ENCODE measurements around the gene GABBR1.
"Not testable (repeated sequence)": the region's sequence is repeated elsewhere in the genome, so short reads cannot be mapped to it uniquely, and the experiment has no call there.

GABBR1 gene

GRCh38 chr6:29632789-29633533 lies at the start of gene GABBR1:
Gene GABBR1, minus strand, starts transcription at chr6:29633183. Its CDS starts 798 bp downstream, at chr6:29632385.
- DNase-seq: peak; percentile 89

- no peak for DNase-seq
These were observed 48.8 kb upstream of the GABBR1 start for GRCh38 chr6:29681811-29682210.

- no peak for DNase-seq
These were observed 47.9 kb upstream of the GABBR1 start, which contains the start of gene ZFP57 for GRCh38 chr6:29680904-29681303. Gene ZFP57, minus strand, starts transcription at chr6:29681152. Its CDS starts 4,149 bp downstream, at chr6:29677003.

GRCh38 chr6:29680416-29680815 lies 47.4 kb upstream of the GABBR1 start:
- no peak for DNase-seq

GRCh38 chr6:29679962-29680361 lies 47.0 kb upstream of the GABBR1 start:
- no peak for DNase-seq

GRCh38 chr6:29678114-29678513 lies 45.1 kb upstream of the GABBR1 start:
- DNase-seq: no peak

- DNase-seq: no peak
These were observed 44.1 kb upstream of the GABBR1 start for GRCh38 chr6:29676981-29677601.

- DNase-seq: no peak
These were observed 42.6 kb upstream of the GABBR1 start for GRCh38 chr6:29675561-29675960.

GRCh38 chr6:29674008-29674407 lies 41.0 kb upstream of the GABBR1 start:
- no peak for DNase-seq

GRCh38 chr6:29673161-29673560 lies 40.2 kb upstream of the GABBR1 start:
- no peak for DNase-seq

GRCh38 chr6:29672116-29672515 lies 39.1 kb upstream of the GABBR1 start:
- not testable (repeated sequence) for DNase-seq

GRCh38 chr6:29671026-29671425 lies 38.0 kb upstream of the GABBR1 start:
- no peak for DNase-seq

GRCh38 chr6:29667158-29667557 lies 34.2 kb upstream of the GABBR1 start:
- no peak for DNase-seq

GRCh38 chr6:29666826-29667130 lies 33.8 kb upstream of the GABBR1 start:
- no peak for DNase-seq

- DNase-seq: no peak
These were observed 33.2 kb upstream of the GABBR1 start for GRCh38 chr6:29665942-29666825.

- DNase-seq: no peak
These were observed 30.5 kb upstream of the GABBR1 start for GRCh38 chr6:29663300-29664042.

GRCh38 chr6:29661502-29662141 lies 28.6 kb upstream of the GABBR1 start:
- DNase-seq: not testable (repeated sequence)

GRCh38 chr6:29661071-29661470 lies 28.1 kb upstream of the GABBR1 start:
- no peak for DNase-seq

GRCh38 chr6:29656798-29657197 lies 23.8 kb upstream of the GABBR1 start, which contains the start of gene MOG:
Gene MOG, plus strand, starts transcription at chr6:29657092. Its CDS starts 118 bp downstream, at chr6:29657210.
- DNase-seq: no peak

GRCh38 chr6:29656157-29656556 lies 23.2 kb upstream of the GABBR1 start:
- no peak for DNase-seq

GRCh38 chr6:29655658-29656057 lies 22.7 kb upstream of the GABBR1 start:
- no peak for DNase-seq

- DNase-seq: peak; percentile 69
These were observed 20.6 kb upstream of the GABBR1 start for GRCh38 chr6:29653452-29654038.
